HG03280 (cell line): ENCODE data around the gene SPECC1.
"Not testable (repeated sequence)": the region's sequence is repeated elsewhere in the genome, so short reads cannot be mapped to it uniquely, and the experiment has no call there.

Experiments used
- ATAC-seq: cut with Tn5 transposase; IDR thresholded peaks from one replicate; pipeline ENCODE4 v1.9.1; 2021; ENCODE audit warnings: mild to moderate bottlenecking, moderate library complexity; ENCODE audit not compliant: unreplicated experiment

The SPECC1 gene

DNA sequence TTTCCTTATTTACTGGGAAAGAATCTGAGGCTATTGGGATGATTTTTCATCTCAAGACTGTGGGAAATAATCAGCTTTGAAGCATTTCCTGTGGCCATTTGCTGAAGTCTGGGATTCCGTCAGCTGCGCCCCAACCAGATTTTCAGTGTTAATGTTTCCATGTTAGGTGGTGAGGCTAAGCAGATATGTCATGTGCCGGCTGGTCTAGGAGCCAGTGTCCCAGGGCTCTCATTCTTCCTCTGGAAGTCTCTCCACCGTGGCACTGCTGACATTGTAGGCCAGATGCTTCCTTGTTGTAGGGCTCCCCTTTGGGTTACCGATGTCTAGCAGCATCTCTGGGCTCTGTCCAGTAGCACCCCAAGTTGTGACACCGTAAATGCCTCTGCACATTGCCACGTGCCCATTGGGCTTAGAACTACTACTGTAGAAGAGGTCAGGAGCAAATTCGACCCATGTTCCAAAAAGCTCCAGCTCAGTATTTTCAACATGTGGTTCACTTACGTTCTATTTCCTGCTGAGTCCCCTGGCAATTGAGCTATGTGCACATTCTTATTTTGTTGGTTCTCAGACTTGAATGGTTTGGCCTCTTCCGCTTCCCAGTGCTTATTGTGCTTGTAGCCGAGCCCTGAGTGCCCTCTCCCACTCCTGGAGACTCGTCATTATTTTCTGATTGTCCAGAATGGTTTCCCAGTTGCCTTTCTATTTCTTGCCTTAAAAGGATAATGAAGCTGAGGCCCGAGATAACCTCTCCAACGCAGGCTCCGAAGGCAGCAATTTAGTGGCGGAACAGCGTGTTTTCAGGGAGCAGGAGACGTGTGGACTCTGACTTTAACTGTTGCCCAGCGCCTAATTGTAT, 82.2 kb downstream of the SPECC1 start:
- no peak for ATAC-seq

DNA sequence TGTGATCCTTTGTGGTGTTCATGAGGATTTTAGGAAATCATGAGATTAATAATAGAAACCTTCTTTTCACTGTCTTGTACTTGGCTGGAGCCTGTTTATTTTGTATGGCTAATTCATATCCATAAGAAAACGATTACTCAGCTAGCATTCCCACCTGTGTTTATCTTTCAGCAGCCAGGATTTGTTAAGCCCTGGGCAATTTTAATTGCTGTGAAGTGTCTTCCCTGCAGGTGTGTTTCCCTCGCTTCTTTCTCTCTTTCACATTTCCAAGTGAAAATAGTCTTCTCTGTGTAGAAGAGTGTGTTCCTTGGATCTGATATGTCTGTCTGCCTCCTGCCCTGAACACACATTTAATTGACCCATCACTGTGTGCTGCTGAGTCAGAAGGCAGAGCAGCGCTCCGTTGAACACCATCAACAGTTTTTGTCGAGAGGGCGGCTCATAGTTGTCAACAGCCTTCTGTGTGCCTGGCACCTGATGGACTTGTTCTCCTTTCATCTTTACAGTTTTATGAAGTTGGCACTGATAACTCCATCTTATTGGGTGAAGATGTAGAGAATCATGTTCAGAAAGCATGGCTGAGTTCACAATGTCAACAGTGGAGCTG, 83.2 kb downstream of the SPECC1 start:
- no peak for ATAC-seq

DNA sequence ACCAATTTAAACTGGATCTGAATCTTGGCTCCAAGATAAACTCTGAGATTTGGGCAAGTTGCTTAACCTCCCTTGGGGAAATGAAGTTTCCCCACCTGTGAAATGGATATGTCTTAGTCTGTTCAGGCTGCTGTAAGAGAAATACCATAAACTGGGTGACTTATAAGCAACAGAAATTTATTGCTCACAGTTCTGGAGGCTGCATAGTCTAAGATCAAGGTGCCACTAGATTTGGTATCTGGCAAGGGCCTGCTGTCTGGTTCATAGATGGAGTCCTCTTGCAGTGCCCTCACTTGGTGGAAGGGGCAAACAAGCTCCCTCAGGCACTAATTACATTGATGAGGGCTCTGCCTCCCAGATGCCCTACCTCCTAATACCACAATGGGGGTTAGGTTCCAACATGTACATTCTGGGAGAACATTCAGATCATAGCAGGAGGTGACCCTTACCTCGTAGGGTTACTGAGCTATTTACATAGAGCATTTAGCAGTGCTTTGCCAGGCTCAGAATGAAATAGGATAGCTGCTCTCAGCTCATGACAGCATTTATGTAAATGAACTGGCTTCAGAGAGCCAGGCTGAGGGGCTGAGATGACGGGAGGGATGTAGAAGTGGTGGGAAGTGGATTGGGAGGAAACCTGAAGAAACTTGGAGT, 83.9 kb downstream of the SPECC1 start:
- ATAC-seq = no peak

DNA sequence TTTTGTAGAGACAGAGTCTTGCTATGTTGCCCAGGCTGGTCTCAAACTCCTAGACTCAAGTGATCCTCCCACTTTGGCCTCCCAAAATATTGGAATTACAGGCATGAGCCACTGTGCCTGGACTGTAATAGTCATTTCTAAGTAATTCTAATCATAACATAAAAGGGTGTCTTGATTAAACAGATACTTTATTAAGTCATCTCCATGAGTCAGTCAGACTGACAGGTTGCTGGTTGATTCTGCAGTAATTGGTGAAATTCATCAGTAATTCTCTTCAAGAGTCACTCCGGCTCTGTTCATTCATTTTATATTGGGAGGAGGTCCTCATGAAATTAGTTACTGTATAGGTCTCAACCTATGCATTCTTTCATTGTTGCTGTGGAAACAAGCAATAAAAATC, 85.6 kb downstream of the SPECC1 start:
- ATAC-seq = no peak

DNA sequence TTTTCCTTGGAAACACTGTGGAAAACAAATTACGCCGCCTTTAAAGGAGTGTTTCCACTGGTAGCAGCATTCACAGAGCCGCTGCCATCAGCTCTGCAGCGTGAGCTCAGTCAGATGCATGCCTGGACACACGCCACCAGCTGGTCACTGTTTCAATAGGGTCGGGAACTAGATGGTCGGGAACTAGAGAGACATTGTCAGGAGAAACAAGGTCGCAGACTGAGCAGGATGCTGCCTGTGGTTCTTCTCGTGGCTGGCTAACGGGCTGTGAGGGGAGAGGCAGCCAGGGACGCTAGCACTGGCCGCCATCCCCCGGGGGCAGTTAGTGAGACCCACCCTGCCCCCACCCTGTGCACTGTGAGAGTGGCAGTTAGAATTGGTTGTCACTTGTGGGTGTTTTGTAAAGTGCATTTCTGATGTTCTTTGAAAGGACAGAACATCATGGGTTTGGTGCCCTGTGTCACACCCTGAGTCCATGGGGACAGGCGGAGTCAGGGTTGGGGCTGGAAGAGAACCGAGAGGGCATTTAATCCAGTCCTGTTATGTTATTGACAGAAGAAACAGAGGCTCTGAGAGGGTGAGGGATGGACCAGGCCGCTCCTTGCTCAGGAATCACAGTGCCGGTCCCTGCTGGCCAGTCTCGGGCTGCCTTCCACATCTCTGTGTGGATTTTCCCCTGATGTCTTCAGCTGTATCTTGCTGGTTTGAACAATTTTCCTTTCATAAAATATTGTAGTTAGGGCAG, 86.3 kb downstream of the SPECC1 start:
- ATAC-seq = no peak

DNA sequence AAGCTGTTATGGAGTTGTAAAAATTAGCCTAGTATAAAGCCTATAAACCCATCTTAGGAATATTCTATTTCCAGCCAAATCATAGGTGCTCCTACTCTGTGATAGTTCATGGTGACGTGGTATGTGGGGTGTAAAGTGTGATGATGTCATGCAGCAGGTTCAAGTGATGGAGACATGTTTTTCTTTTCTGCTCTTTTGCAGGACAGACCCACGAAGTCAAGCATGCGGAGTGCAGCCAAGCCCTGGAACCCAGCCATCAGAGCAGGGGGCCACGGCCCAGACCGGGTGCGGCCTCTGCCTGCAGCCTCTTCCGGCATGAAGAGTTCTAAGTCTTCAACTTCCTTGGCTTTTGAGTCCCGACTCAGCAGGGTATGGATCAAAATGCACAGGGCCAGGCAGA, 87.3 kb downstream of the SPECC1 start:
- ATAC-seq = no peak

DNA sequence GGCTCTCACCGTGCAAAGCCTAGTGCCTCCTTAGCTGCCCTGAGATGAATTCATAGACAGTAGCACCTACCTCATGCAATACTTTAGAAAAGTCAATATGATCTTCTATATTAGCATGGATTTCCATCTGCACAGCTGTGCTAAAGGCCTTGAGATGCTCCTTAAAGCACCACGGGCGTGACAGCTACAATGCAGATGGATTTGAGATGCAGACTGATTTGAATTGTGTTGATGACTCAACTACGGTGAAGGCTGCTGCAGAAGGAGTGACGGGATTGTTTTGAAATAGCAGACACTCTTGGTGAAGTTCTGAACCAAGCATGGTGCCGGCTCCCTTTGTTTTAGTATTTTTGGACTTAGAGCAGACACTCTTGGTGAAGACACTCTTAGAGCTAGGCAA, 88.2 kb downstream of the SPECC1 start:
- ATAC-seq = no peak

DNA sequence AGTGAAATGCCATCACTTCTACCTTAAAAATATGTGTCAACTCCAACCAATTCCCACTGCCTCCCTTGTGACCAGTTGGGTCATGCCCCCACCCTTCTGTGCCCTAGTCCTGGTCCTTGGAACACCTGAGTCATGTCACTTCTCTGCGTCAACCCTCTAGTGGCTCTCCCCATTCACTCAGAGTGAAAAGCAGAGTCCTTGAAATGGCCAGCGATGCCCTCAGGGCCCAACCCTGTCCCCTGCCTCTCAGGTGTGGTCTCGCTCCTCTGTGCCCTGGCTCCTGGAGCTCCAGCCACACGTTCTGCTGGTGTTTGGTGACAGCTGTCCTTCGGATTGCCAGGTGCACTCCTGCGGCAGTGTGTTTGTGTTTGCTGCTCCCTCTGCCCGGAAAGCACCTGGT, 89.2 kb downstream of the SPECC1 start:
- ATAC-seq = no peak

DNA sequence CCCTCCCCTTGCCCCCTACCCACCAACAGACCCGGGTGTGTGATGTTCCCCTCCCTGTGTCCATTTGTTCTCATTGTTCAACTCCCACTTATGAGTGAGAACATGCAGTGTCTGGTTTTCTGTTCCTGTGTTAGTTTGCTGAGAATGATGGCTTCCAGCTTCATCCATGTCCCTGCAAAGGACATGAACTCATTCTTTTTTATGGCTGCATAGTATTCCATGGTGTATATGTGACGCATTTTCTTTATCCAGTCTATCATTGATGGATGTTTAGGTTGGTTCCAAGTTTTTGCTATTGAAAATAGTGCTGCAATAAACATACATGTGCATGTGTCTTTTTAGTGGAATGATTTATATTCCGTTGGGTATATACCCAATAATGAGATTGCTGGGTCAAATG, 91.6 kb downstream of the SPECC1 start:
- not testable (repeated sequence) for ATAC-seq

DNA sequence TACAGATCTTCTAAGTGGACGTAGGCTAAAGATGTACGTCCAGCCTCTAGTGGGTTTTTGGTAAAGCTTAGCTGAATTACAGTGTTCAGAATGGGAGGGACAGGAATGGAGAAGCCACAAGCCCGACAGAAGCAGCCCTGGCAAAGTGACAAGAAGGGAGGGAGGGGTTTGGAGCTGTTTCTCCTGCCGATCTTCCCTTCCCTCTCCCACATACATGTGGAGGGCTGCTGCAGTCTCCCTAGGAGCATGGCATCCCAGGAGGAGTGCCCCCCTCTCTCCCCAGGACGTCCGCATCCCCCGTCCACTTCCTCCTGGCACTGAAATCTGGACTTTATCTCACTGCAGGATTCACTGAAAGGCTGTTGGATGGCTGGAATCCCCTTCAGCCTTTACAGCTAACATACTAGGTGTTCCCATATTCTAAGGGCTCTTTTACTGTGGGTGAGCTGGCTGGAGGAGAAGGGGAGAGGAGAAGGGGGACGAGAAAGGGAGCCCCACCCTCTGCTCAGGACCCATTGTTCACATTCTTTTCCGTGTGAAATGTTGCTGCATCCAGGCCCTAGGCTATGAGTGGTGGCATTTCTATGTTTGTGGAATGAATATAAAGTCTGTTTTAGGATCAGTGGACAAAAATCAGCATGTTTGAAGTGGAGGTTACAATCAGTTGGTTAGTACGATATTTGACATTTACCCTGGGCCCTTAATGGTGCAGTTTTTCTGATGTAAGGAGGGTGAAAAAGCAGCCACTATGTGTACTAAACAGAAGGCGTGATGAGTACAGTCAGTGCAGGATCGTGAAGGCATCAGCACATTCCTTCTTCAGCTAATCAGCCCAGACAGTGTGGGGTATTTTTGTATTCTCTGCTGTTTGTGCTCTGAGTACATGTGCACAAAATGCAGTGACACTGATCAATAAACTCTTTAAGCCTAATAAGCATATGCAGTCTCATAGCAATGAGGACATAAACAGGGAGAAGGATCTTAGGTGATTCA, 94.6 kb downstream of the SPECC1 start:
- no peak for ATAC-seq

DNA sequence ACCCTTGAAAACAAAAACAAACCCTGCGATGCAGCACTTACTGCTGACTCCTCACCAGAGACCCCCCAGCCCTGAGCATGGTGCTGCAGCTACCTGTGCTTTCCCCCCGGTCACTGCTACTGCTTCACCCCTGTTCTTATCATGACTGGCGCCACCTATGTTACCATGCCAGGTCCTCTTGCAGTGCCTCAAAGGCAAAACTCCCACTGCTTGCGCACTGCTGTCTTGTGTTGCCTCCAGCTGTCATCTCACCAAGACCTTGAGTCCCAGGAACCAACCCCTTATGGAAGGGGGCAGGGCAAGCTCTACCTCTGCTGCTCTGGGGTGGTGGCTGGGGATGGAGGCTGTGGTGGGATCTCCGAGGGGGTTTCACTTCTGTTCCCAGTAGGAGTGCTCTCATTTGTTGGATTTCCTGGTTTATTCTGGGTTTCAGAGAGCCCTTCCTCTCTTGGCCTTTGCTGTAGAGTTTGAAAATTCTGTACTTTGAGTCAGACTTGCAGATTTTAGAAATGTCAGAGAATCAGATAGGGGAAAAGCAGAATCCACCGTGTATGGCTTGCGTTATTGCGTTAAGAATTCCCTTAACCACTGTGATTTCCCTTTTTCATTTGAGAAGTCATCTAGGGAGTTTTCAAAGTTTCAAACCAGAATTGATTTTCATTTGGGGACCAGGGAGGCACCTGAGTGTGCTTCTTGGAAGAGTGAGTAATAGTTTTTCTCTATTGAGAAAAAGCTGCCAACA, 96.6 kb downstream of the SPECC1 start:
- no peak for ATAC-seq

DNA sequence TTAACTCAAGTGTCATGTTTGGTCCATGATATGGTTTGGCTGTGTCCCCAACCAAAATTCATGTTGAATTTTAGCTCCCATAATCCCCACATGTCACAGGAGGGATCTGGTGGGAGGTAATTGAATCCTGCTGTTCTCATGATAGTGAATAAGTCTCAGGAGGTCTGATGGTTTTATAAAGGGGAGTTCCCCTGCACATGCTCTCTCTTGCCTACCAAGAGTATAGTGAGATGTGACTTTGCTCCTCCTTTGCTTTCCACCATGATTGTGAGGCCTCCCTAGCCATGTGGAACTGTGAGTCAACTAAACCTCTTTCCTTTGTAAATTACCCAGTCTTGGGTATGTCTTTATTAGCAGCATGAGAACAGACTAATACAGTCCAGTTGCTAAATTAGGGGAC, 97.3 kb downstream of the SPECC1 start:
- not testable (repeated sequence) for ATAC-seq

DNA sequence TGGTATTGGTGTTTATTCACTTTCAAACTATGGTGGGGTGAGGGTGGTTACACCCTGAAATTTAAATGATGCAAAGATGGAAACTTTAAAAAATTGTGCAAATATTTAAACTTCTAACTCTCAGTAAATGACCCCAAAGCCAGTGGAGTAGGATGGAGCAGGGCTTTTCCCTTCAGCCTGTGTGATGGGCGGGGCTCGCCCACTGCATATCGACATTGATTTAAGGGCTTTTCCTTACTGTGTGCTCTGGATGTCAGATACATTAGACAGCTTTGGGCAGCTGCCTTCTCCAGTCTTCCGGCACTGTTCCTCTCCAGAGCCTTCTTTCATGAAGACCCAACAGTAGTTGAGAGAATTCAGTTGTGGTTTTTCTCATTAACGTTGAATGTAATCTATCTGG, 99.9 kb downstream of the SPECC1 start:
- no peak for ATAC-seq

DNA sequence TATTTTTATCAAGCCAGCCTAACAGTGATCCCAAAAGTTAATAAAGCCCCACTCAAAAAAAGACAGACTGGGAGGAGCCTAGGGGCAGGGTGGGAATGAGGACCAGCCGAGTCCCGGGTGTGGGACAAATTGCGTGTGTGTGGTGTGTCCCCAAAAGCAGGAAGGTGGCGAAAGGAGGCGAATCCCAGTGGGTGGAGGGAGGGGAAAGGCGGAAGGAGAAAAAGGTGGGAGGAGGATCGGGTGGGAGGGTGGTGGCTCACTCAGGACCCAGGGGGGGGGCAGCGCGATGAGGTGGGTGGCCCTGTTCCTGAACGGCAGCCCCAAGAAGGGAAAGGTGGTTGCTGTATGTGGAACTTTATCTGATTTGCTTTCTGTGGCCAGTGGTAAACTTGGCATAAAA, 102.4 kb downstream of the SPECC1 start:
- ATAC-seq = no peak

DNA sequence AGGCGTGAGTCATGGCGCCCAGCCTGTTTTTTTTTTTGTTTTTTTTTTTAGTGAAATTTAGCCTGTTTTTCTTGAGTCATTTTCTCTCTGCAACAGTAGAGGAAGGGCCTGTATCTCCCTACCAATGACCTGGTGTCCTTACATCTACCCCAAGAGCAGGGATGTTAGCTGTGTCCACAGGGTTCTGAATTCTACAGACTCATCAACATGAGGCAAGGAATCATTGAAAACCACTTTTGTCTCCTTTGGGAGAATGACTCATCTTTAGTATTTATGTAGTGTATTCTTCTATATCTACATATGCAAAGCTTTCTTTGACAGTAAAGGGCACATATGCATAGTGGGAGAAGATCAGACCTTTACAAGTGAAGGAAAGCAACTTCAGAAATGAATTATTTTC, 105.3 kb downstream of the SPECC1 start:
- no peak for ATAC-seq

DNA sequence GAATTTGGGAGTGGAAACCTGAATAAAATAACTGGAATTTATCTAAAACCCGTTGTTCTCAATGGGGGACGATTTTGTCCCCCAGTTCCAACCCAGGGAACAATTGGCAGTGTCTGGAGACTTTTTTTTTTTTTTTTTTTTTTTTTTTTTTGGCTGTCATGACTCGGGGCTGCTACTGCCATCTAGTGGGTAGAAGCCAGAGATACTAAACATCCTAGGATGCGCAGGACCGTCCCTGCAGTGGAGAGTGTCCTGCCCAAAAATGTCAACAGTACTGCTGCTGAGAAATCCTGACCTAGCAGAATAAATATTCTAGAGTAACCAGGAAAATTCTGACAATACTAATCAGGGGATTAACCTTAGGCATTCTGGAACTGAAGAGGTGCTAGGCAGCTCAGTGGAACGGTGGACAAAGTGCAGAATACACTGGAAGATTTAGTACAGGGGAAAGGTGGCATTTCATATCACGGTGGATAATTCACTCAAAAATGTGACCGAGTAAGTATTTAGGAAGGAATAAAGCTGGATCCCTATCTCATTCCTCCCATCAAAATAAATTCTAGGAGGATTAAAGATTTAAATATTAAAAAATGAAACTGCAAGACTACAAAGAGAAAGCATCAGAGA, 107.6 kb downstream of the SPECC1 start:
- no peak for ATAC-seq

DNA sequence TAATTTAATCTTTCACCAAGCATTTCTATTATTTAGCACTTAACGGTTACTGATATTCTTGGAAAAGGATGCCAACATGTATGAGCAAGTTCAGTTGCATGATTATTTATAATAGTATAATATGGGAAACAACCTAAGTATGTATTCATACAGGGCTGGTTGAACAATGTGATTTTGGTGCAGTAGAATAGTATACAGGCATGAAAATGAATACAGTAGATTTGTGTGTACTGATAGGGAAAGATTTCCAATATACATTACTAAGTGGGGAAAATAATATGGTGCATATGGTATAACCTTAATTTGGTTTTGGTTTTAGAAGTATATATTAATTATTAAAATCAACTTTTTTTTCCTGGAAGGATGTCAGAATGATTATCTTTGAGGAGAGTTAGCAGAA, 109.1 kb downstream of the SPECC1 start:
- no peak for ATAC-seq

DNA sequence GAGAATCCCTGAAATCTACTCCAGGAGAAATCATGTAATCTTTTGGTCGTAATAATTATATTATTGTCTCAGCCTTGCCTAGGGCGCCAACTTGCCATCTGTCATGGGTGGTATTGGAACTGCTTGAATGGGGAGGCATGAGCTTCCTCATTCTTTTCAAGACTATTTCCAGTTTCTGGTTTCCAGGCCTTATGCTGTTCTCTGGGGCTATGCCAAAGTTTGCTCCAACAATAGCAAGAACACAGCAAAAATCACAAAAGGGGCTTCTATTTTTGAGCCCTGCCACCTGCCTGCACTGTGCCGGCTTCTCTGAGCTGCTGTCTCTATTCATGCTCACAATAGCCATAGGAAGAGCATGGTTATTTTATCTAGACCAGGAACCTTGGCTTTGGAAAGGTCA, 111.7 kb downstream of the SPECC1 start:
- ATAC-seq = no peak
